ENCODE data around the gene SERINC1. TPM values are rescaled to one million over a fixed set of nuclear protein-coding genes. Genes with fewer than 3 reads are reported as not detected.
A peak's percentile ranks its signal among the peaks of the same experiment; 100 is the strongest.

Gene SERINC1
- total and polyA plus RNA-seq, 9 of the 15 experiments (the other 6 are each of a cell fraction or from before 2014, with no cell fraction given), result 28.8 to 64.6 (median 39.7) TPM

DNA sequence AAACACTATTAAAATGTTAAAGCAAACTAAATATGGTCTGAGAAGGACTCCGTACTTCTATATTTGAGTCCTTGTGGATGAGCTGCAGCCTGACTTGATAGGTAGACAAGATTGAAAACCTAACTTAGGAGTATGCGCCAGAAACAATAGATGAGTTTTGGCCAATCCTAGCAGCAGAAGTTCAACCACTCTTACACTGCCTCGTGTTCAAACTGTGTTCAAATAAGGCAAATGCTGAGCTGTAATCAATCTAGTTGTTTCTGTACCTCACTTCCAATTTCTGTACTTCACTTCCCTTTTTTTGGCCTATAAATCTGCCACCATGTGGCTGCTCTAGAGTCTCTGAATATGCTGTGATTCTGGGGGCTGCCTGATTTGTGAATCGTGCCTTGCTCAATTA, 13.2 kb upstream of the SERINC1 start (continued):
- TF ChIP-seq TAF9B (IDR thresholded peaks at IDR 0.05; ENCODE audit: partially characterized antibody), result no peak
- no peak for TF ChIP-seq CBX5 (IDR thresholded peaks at IDR 0.05; ENCODE audit: borderline replicate concordance, low read depth)
- TF ChIP-seq COPS2 (conservative IDR thresholded peaks at IDR 0.05), result no peak
- TF ChIP-seq, protein P1, sequence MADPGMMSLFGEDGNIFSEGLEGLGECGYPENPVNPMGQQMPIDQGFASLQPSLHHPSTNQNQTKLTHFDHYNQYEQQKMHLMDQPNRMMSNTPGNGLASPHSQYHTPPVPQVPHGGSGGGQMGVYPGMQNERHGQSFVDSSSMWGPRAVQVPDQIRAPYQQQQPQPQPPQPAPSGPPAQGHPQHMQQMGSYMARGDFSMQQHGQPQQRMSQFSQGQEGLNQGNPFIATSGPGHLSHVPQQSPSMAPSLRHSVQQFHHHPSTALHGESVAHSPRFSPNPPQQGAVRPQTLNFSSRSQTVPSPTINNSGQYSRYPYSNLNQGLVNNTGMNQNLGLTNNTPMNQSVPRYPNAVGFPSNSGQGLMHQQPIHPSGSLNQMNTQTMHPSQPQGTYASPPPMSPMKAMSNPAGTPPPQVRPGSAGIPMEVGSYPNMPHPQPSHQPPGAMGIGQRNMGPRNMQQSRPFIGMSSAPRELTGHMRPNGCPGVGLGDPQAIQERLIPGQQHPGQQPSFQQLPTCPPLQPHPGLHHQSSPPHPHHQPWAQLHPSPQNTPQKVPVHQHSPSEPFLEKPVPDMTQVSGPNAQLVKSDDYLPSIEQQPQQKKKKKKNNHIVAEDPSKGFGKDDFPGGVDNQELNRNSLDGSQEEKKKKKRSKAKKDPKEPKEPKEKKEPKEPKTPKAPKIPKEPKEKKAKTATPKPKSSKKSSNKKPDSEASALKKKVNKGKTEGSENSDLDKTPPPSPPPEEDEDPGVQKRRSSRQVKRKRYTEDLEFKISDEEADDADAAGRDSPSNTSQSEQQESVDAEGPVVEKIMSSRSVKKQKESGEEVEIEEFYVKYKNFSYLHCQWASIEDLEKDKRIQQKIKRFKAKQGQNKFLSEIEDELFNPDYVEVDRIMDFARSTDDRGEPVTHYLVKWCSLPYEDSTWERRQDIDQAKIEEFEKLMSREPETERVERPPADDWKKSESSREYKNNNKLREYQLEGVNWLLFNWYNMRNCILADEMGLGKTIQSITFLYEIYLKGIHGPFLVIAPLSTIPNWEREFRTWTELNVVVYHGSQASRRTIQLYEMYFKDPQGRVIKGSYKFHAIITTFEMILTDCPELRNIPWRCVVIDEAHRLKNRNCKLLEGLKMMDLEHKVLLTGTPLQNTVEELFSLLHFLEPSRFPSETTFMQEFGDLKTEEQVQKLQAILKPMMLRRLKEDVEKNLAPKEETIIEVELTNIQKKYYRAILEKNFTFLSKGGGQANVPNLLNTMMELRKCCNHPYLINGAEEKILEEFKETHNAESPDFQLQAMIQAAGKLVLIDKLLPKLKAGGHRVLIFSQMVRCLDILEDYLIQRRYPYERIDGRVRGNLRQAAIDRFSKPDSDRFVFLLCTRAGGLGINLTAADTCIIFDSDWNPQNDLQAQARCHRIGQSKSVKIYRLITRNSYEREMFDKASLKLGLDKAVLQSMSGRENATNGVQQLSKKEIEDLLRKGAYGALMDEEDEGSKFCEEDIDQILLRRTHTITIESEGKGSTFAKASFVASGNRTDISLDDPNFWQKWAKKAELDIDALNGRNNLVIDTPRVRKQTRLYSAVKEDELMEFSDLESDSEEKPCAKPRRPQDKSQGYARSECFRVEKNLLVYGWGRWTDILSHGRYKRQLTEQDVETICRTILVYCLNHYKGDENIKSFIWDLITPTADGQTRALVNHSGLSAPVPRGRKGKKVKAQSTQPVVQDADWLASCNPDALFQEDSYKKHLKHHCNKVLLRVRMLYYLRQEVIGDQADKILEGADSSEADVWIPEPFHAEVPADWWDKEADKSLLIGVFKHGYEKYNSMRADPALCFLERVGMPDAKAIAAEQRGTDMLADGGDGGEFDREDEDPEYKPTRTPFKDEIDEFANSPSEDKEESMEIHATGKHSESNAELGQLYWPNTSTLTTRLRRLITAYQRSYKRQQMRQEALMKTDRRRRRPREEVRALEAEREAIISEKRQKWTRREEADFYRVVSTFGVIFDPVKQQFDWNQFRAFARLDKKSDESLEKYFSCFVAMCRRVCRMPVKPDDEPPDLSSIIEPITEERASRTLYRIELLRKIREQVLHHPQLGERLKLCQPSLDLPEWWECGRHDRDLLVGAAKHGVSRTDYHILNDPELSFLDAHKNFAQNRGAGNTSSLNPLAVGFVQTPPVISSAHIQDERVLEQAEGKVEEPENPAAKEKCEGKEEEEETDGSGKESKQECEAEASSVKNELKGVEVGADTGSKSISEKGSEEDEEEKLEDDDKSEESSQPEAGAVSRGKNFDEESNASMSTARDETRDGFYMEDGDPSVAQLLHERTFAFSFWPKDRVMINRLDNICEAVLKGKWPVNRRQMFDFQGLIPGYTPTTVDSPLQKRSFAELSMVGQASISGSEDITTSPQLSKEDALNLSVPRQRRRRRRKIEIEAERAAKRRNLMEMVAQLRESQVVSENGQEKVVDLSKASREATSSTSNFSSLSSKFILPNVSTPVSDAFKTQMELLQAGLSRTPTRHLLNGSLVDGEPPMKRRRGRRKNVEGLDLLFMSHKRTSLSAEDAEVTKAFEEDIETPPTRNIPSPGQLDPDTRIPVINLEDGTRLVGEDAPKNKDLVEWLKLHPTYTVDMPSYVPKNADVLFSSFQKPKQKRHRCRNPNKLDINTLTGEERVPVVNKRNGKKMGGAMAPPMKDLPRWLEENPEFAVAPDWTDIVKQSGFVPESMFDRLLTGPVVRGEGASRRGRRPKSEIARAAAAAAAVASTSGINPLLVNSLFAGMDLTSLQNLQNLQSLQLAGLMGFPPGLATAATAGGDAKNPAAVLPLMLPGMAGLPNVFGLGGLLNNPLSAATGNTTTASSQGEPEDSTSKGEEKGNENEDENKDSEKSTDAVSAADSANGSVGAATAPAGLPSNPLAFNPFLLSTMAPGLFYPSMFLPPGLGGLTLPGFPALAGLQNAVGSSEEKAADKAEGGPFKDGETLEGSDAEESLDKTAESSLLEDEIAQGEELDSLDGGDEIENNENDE (IDR thresholded peaks at IDR 0.05; ENCODE audit: low read depth, low read length), result no peak
- TF ChIP-seq, protein P2, sequence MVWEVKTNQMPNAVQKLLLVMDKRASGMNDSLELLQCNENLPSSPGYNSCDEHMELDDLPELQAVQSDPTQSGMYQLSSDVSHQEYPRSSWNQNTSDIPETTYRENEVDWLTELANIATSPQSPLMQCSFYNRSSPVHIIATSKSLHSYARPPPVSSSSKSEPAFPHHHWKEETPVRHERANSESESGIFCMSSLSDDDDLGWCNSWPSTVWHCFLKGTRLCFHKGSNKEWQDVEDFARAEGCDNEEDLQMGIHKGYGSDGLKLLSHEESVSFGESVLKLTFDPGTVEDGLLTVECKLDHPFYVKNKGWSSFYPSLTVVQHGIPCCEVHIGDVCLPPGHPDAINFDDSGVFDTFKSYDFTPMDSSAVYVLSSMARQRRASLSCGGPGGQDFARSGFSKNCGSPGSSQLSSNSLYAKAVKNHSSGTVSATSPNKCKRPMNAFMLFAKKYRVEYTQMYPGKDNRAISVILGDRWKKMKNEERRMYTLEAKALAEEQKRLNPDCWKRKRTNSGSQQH (CRISPR knock-in tag; IDR thresholded peaks at IDR 0.05), result no peak
- TF ChIP-seq HNRNPLL (IDR thresholded peaks at IDR 0.05; ENCODE audit: low read depth, low read length, poor library complexity, severe bottlenecking), result no peak
- no peak for TF ChIP-seq KLF16 (IDR thresholded peaks at IDR 0.05)
- TF ChIP-seq EZH2 (IDR thresholded peaks at IDR 0.05; ENCODE audit: borderline replicate concordance, low read depth, low read length), result no peak
- peak; percentile 31; the same call in 1 of the 2 replicates for TF ChIP-seq CBFA2T3 (IDR thresholded peaks at IDR 0.05)
- TF ChIP-seq HEY1 (CRISPR knock-in tag; IDR thresholded peaks at IDR 0.05; ENCODE audit: borderline replicate concordance), result no peak
- no peak for TF ChIP-seq DNMT1 (IDR thresholded peaks at IDR 0.05)
- no peak for TF ChIP-seq NR2F6 (CRISPR knock-in tag; IDR thresholded peaks at IDR 0.05)
- TF ChIP-seq, protein P3, sequence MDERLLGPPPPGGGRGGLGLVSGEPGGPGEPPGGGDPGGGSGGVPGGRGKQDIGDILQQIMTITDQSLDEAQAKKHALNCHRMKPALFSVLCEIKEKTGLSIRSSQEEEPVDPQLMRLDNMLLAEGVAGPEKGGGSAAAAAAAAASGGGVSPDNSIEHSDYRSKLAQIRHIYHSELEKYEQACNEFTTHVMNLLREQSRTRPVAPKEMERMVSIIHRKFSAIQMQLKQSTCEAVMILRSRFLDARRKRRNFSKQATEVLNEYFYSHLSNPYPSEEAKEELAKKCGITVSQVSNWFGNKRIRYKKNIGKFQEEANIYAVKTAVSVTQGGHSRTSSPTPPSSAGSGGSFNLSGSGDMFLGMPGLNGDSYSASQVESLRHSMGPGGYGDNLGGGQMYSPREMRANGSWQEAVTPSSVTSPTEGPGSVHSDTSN (CRISPR knock-in tag; IDR thresholded peaks at IDR 0.05; ENCODE audit: low read depth), result no peak
- TF ChIP-seq, protein P3 (tag; conservative IDR thresholded peaks at IDR 0.05; ENCODE audit: low read depth), result peak; percentile 96
- no peak for TF ChIP-seq RBFOX2 (IDR thresholded peaks at IDR 0.05; ENCODE audit: low read depth, low read length)
